Fibroblast of skin of left biceps (primary cell): ENCODE measurements around the gene OR10G7.

Experiments
- DNase-seq, 2 experiments: peaks; one replicate each; pipeline ENCODE4 v3.0.0-alpha.2; 2013; ENCODE audit warnings: low read depth in 2 of 2

Gene OR10G7

GRCh38 chr11:124041254-124041653 is at the start of gene OR10G7:
TSS of gene OR10G7 (minus strand) at chr11:124041325. CDS start at chr11:124039001, 2,324 bp downstream.
- DNase-seq: no peak

- DNase-seq: no peak
Measured at GRCh38 chr11:124085997-124086846, 45.1 kb upstream of the OR10G7 start.

GRCh38 chr11:124085583-124085982 is 44.5 kb upstream of the OR10G7 start:
- DNase-seq: no peak

GRCh38 chr11:124082371-124082770 is 41.2 kb upstream of the OR10G7 start:
- DNase-seq: no peak

- no peak for DNase-seq
Measured at GRCh38 chr11:124081483-124081882, 40.4 kb upstream of the OR10G7 start.

- DNase-seq: no peak
Measured at GRCh38 chr11:124080327-124081001, 39.3 kb upstream of the OR10G7 start.

GRCh38 chr11:124079631-124080326 is 38.7 kb upstream of the OR10G7 start:
- no peak for DNase-seq

GRCh38 chr11:124078591-124078990 is 37.5 kb upstream of the OR10G7 start:
- no peak for DNase-seq

GRCh38 chr11:124077266-124077665 is 36.1 kb upstream of the OR10G7 start:
- no peak for DNase-seq

- DNase-seq: no peak
Measured at GRCh38 chr11:124075841-124076651, 34.9 kb upstream of the OR10G7 start.

GRCh38 chr11:124075492-124075840 is 34.3 kb upstream of the OR10G7 start:
- DNase-seq: no peak

GRCh38 chr11:124074554-124074953 is 33.4 kb upstream of the OR10G7 start:
- no peak for DNase-seq

- no peak for DNase-seq
Measured at GRCh38 chr11:124072147-124072546, 31.0 kb upstream of the OR10G7 start.

GRCh38 chr11:124071623-124071948 is 30.5 kb upstream of the OR10G7 start:
- DNase-seq: no peak

- DNase-seq: peak; percentile 20 to 29
Measured at GRCh38 chr11:124070915-124071622, 29.9 kb upstream of the OR10G7 start.

GRCh38 chr11:124069429-124070401 is 28.6 kb upstream of the OR10G7 start:
- DNase-seq: peak in 1 of 2 experiments; percentile 7

GRCh38 chr11:124068601-124069110 is 27.5 kb upstream of the OR10G7 start:
- DNase-seq: no peak

GRCh38 chr11:124052966-124053365 is 11.8 kb upstream of the OR10G7 start:
- DNase-seq: no peak

GRCh38 chr11:124050748-124051147 is 9.6 kb upstream of the OR10G7 start:
- no peak for DNase-seq

- DNase-seq: no peak
Measured at GRCh38 chr11:124043420-124043819, 2.3 kb upstream of the OR10G7 start.
